Ishikawa (cell line): Measurements from ENCODE around the gene MITF.

Experiments used
- EGR1 ChIP-seq: IDR thresholded peaks from 2 replicates; pipeline ENCODE4 v1.6.1; 2012
- EP300 ChIP-seq: IDR thresholded peaks from 2 replicates; pipeline ENCODE4 v1.6.1; 2012; ENCODE audit warnings: borderline replicate concordance
- MAX ChIP-seq: IDR thresholded peaks from 2 replicates; pipeline ENCODE4 v1.6.1; 2012
- NFIC ChIP-seq: IDR thresholded peaks from 2 replicates; pipeline ENCODE4 v1.6.1; 2012
- REST ChIP-seq: IDR thresholded peaks from 2 replicates; pipeline ENCODE4 v1.6.1; 2012; ENCODE audit warnings: low read depth, mild to moderate bottlenecking
- TAF1 ChIP-seq: IDR thresholded peaks from 2 replicates; pipeline ENCODE4 v1.6.1; 2012; ENCODE audit warnings: low read depth, mild to moderate bottlenecking
- YY1 ChIP-seq: IDR thresholded peaks from 2 replicates; pipeline ENCODE4 v1.6.1; 2012; ENCODE audit warnings: low read depth
- TF ChIP-seq, protein P1 (sequence below): IDR thresholded peaks from 2 replicates; pipeline ENCODE4 v1.6.1; 2012

GRCh38 chr3:69922521-69923000 lies 183.3 kb downstream of the MITF start:
- no peak for TF ChIP-seq TAF1
- no peak for TF ChIP-seq EP300
- TF ChIP-seq REST: no peak
- no peak for TF ChIP-seq EGR1
- no peak for TF ChIP-seq MAX
- TF ChIP-seq NFIC: no peak
- TF ChIP-seq, protein P1, sequence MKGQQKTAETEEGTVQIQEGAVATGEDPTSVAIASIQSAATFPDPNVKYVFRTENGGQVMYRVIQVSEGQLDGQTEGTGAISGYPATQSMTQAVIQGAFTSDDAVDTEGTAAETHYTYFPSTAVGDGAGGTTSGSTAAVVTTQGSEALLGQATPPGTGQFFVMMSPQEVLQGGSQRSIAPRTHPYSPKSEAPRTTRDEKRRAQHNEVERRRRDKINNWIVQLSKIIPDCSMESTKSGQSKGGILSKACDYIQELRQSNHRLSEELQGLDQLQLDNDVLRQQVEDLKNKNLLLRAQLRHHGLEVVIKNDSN: no peak
- no peak for TF ChIP-seq YY1
